ENCODE data around the gene CCDC24. TPM values are rescaled to one million over a fixed set of nuclear protein-coding genes. Genes with fewer than 3 reads are reported as not detected.

Gene CCDC24
- total and polyA plus RNA-seq, 7 donors: 0.83 to 3.9 (median 1.7) TPM

GRCh38 chr1:43980255-43981134, 10.9 kb upstream of the CCDC24 start:
- Histone ChIP-seq H3K4me3 (peak overlapping the region; percentile 94), H3K36me3 (ENCODE audit: insufficient read depth in 1 of 2, low read depth in 1 of 2) (peaks cover 0 to 44% of the 10 kb centered on the region in 2 donors), H3K4me1 (peaks cover 27% of the 10 kb centered on the region), H3K9me3 (no peaks in the 10 kb centered on the region), H3K27ac (peak overlapping the region; percentile 74), H3K27me3 (ENCODE audit: insufficient read depth in 3 of 3, low read length in 2 of 3) (no peaks in the 10 kb centered on the region)
- DNase-seq (no peak), ATAC-seq (no peak)
- TF ChIP-seq CTCF (IDR thresholded peaks at IDR 0.05): no peak
- intact Hi-C loops (cut with DNase I): no loop called here
- 55 to 60% (median 57%) methylated on average over 13 of the region's 13 CpGs for WGBS, 3 donors

- intact Hi-C loops (cut with DNase I): no loop called here
- Histone ChIP-seq H3K4me1 (peaks cover 20% of the 10 kb centered on the region), H3K27ac (no peak overlapping the region), H3K36me3 (ENCODE audit: insufficient read depth in 1 of 2, low read depth in 1 of 2) (peaks cover 0 to 48% of the 10 kb centered on the region in 2 donors), H3K27me3 (ENCODE audit: insufficient read depth in 3 of 3, low read length in 2 of 3) (no peaks in the 10 kb centered on the region), H3K4me3 (no peak overlapping the region), H3K9me3 (no peaks in the 10 kb centered on the region)
- no peak for TF ChIP-seq CTCF (IDR thresholded peaks at IDR 0.05)
- WGBS, 3 donors: 87 to 88% (median 88%) methylated on average over 19 to 20 of the region's 20 CpGs
- no peak for DNase-seq
- ATAC-seq: no peak
Observed at GRCh38 chr1:43981135-43981491, 10.3 kb upstream of the CCDC24 start.

DNA sequence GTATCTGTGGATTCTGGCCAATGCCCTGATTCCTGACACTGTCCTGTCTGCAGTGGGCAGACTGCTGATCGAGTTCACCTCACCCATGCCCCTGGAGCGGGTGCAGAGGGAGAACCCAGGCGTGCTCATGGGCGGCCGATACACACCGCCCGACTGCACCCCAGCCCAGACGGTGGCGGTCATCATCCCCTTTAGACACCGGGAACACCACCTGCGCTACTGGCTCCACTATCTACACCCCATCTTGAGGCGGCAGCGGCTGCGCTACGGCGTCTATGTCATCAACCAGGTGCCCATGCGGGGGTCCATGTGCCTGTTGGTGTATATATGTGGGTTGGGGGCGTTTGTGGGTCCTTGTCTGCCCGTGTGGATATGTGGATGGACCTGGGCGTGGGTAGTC, 9.8 kb upstream of the CCDC24 start:
- no peaks in the 10 kb centered on the region for H3K27me3 ChIP-seq (ENCODE audit: insufficient read depth in 3 of 3, low read length in 2 of 3)
- no peak overlapping the region for H3K4me3 ChIP-seq
- H3K27ac ChIP-seq: no peak overlapping the region
- TF ChIP-seq CTCF (IDR thresholded peaks at IDR 0.05): no peak
- peaks cover 15% of the 10 kb centered on the region for H3K4me1 ChIP-seq
- DNase-seq (no peak), ATAC-seq (no peak)
- WGBS, 3 donors: 94 to 97% (median 95%) methylated on average over 20 of the region's 20 CpGs
- intact Hi-C loops (cut with DNase I): no loop called here
- no peaks in the 10 kb centered on the region for H3K9me3 ChIP-seq
- H3K36me3 ChIP-seq (ENCODE audit: insufficient read depth in 1 of 2, low read depth in 1 of 2): peaks cover 0 to 48% of the 10 kb centered on the region in 2 donors

GRCh38 chr1:43982241-43982640, 9.2 kb upstream of the CCDC24 start:
- WGBS, 3 donors: 91 to 95% (median 93%) methylated on average over 8 of the region's 8 CpGs
- Histone ChIP-seq H3K4me3 (no peak overlapping the region), H3K4me1 (peaks cover 10% of the 10 kb centered on the region), H3K27ac (no peak overlapping the region), H3K9me3 (no peaks in the 10 kb centered on the region), H3K27me3 (ENCODE audit: insufficient read depth in 3 of 3, low read length in 2 of 3) (no peaks in the 10 kb centered on the region), H3K36me3 (ENCODE audit: insufficient read depth in 1 of 2, low read depth in 1 of 2) (peaks cover 0 to 48% of the 10 kb centered on the region in 2 donors)
- TF ChIP-seq CTCF (IDR thresholded peaks at IDR 0.05): no peak
- no peak for DNase-seq
- intact Hi-C loops (cut with DNase I): no loop called here
- no peak for ATAC-seq

Data from psoas muscle (tissue), 8 donors.